IPS-20b (cell line): Measurements from ENCODE around the gene TTC28.

Experiments
- H3K27ac ChIP-seq: one replicate; pipeline ENCODE4 v1.5.1; 2013; ENCODE audit warnings: low read length
- H3K27me3 ChIP-seq: 2 replicates; pipeline ENCODE4 v1.6.1; 2013; ENCODE audit warnings: mild to moderate bottlenecking, low read length, inconsistent platforms; ENCODE audit not compliant: insufficient read depth
- H3K36me3 ChIP-seq: 2 replicates; pipeline ENCODE4 v1.6.1; 2013; ENCODE audit warnings: low read depth, mild to moderate bottlenecking, inconsistent platforms, low read length, moderate library complexity; ENCODE audit not compliant: insufficient read depth
- H3K4me1 ChIP-seq: 2 replicates; pipeline ENCODE4 v1.6.1; 2013; ENCODE audit warnings: mild to moderate bottlenecking, control low read depth, inconsistent platforms, low read length, moderate library complexity; ENCODE audit not compliant: insufficient read depth
- H3K4me3 ChIP-seq: 2 replicates; pipeline ENCODE4 v1.5.1; 2013; ENCODE audit warnings: mild to moderate bottlenecking, low read length, inconsistent platforms
- H3K9ac ChIP-seq: 2 replicates; pipeline ENCODE4 v1.6.1; 2013; ENCODE audit warnings: low read depth, mild to moderate bottlenecking, inconsistent platforms, low read length, moderate library complexity
- H3K9me3 ChIP-seq: 2 replicates; pipeline ENCODE4 v1.6.1; 2013; ENCODE audit warnings: mild to moderate bottlenecking, low read depth, low read length, inconsistent platforms; ENCODE audit not compliant: insufficient read depth

The TTC28 gene

GRCh38 chr22:27972732-27973698, 706.6 kb downstream of the TTC28 start:
- no peaks in the 10 kb centered on the region; the same call in 1 of the 2 replicates for H3K4me1 ChIP-seq
- H3K9ac ChIP-seq = no peak overlapping the region
- H3K9me3 ChIP-seq = peaks cover 9% of the 10 kb centered on the region; the same call in 1 of the 2 replicates
- no peak overlapping the region for H3K27ac ChIP-seq
- H3K4me3 ChIP-seq = no peak overlapping the region
- H3K36me3 ChIP-seq = no peaks in the 10 kb centered on the region
- H3K27me3 ChIP-seq = no peaks in the 10 kb centered on the region

GRCh38 chr22:27971926-27972325, 707.7 kb downstream of the TTC28 start:
- Histone ChIP-seq H3K9ac (no peak overlapping the region), H3K27me3 (no peaks in the 10 kb centered on the region), H3K9me3 (peaks cover 9% of the 10 kb centered on the region; the same call in 1 of the 2 replicates), H3K4me3 (no peak overlapping the region), H3K36me3 (no peaks in the 10 kb centered on the region), H3K4me1 (no peaks in the 10 kb centered on the region; the same call in 1 of the 2 replicates), H3K27ac (no peak overlapping the region)

DNA sequence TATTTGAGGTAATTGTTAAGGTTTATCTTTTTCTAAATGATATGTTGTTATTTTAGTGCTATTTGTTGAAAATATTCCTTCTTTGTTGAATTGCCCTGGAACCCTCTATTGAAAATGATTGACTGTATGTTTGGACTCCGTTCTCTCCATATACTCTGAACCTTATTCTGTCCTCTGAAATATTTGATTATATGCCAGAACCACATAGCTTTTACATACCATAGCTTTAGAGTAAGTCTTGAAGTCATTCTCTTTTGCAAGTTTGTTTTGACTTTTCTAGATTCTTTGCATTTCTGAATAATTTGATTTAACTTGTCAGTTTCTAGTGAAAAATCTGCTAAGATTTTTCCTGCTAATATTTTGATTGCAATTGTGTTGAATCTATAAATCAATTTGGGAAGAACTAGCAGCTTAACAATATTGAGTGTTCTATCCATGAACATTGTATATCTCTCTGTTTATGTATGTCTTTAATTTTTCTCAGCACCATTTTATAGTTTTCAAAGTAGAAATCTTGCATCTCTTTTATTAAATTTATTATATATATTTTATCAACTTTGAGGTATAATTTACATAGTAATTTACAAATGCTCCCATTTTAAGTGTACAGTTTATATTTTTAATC, 708.9 kb downstream of the TTC28 start:
- Histone ChIP-seq H3K9me3 (peaks cover 9% of the 10 kb centered on the region; the same call in 1 of the 2 replicates), H3K9ac (no peak overlapping the region), H3K4me1 (no peaks in the 10 kb centered on the region; the same call in 1 of the 2 replicates), H3K36me3 (no peaks in the 10 kb centered on the region), H3K4me3 (no peak overlapping the region), H3K27me3 (no peaks in the 10 kb centered on the region), H3K27ac (no peak overlapping the region)

GRCh38 chr22:27966168-27967064, 713.2 kb downstream of the TTC28 start:
- no peak overlapping the region for H3K4me3 ChIP-seq
- H3K27ac ChIP-seq = no peak overlapping the region
- H3K9ac ChIP-seq = no peak overlapping the region
- peaks cover 9% of the 10 kb centered on the region; the same call in 1 of the 2 replicates for H3K9me3 ChIP-seq
- no peaks in the 10 kb centered on the region for H3K36me3 ChIP-seq
- no peaks in the 10 kb centered on the region; the same call in 1 of the 2 replicates for H3K4me1 ChIP-seq
- H3K27me3 ChIP-seq = no peaks in the 10 kb centered on the region

GRCh38 chr22:27962268-27963044, 717.2 kb downstream of the TTC28 start:
- Histone ChIP-seq H3K4me3 (no peak overlapping the region), H3K9me3 (no peaks in the 10 kb centered on the region), H3K36me3 (no peaks in the 10 kb centered on the region), H3K9ac (no peak overlapping the region), H3K27ac (no peak overlapping the region), H3K27me3 (no peaks in the 10 kb centered on the region), H3K4me1 (peaks cover 11% of the 10 kb centered on the region)

DNA sequence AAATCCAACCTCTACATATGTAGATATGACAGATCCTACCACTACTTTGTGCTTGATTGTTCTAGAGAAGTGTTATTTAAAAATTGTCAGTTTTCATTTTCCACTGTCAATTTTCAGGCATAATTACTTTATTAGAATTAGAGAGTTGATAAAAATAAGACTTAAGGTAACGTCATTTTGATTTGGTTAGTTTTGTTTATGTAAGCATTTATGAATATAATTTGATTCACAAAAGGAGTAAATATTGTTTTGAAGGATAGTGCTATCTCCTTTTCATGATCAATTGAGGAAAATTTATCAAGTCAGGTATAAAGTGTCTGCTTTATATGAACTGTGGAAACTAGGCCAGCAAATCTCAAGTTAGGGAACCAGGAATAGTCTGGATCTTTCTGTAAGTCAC, 718.0 kb downstream of the TTC28 start:
- H3K9me3 ChIP-seq = no peaks in the 10 kb centered on the region; the same call in 1 of the 2 replicates
- no peaks in the 10 kb centered on the region for H3K27me3 ChIP-seq
- H3K4me1 ChIP-seq = peaks cover 11% of the 10 kb centered on the region
- no peak overlapping the region for H3K27ac ChIP-seq
- H3K9ac ChIP-seq = no peak overlapping the region
- no peaks in the 10 kb centered on the region for H3K36me3 ChIP-seq
- H3K4me3 ChIP-seq = no peak overlapping the region

DNA sequence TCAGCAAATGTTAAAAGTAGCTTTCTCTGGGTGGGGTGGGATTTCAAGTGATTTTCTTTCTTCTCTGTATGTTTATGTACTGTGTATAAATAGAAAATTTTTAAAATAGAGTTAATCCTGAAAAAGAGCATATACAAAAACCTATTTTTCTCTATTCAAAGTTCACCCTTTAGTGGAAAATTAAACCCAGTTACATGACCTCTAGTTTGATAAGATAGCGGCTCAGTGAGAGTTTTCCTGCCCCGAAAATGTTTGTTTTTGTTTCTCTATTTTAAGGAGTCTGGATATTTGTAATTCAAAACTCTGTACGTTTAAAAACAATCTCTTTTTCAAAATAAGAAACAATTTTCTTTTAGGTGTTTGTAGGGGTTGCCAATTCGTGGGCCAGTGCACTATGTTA, 718.5 kb downstream of the TTC28 start:
- Histone ChIP-seq H3K9me3 (no peaks in the 10 kb centered on the region; the same call in 1 of the 2 replicates), H3K9ac (no peak overlapping the region), H3K36me3 (no peaks in the 10 kb centered on the region), H3K4me1 (peaks cover 11% of the 10 kb centered on the region), H3K27ac (no peak overlapping the region), H3K27me3 (no peaks in the 10 kb centered on the region), H3K4me3 (no peak overlapping the region)

- no peak overlapping the region for H3K27ac ChIP-seq
- H3K4me1 ChIP-seq = peaks cover 11% of the 10 kb centered on the region
- H3K9me3 ChIP-seq = no peaks in the 10 kb centered on the region; the same call in 1 of the 2 replicates
- no peaks in the 10 kb centered on the region for H3K27me3 ChIP-seq
- no peaks in the 10 kb centered on the region for H3K36me3 ChIP-seq
- no peak overlapping the region for H3K9ac ChIP-seq
- no peak overlapping the region for H3K4me3 ChIP-seq
These were observed 720.1 kb downstream of the TTC28 start for GRCh38 chr22:27959335-27960090.

DNA sequence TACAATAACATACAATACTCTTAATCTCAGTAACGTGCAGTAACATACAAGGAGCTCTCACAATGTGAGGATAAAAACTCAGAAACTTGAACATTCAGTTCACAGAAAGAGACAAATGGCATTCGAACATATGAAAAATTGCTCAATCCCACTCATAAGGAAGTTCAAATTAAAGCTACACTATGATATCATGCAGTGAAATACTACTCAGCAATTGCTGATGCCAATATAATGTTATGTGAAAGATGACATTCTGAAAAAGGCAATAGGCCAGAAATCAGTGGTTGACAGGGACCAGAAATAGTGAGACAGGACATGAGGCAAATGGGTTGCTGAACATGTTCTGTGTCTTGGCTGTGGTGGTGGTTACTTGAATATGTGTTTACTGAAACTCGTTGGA, 726.9 kb downstream of the TTC28 start:
- H3K9me3 ChIP-seq = no peaks in the 10 kb centered on the region; the same call in 1 of the 2 replicates
- no peak overlapping the region for H3K9ac ChIP-seq
- H3K4me1 ChIP-seq = no peaks in the 10 kb centered on the region
- no peak overlapping the region for H3K4me3 ChIP-seq
- H3K27me3 ChIP-seq = no peaks in the 10 kb centered on the region
- no peak overlapping the region for H3K27ac ChIP-seq
- no peaks in the 10 kb centered on the region for H3K36me3 ChIP-seq

DNA sequence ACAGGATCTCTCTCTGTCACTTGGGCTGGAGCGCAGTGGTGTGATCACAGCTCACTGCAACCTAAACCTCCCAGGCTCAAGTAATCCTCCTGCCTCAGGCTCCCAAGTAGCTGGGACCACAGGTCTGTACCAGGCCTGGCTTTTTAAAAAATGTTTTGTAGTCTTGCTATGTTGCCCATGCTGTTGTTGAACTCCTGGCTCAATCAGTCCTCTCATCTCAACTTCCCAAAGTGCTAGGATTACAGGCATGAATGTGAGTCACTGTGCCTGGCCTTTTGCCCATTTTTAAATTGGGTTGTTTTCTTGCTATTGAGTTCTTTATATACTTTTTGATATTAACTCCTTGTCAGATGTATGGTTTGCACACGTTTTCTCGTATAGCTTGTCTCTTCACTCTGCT, 727.5 kb downstream of the TTC28 start:
- Histone ChIP-seq H3K9me3 (no peaks in the 10 kb centered on the region; the same call in 1 of the 2 replicates), H3K9ac (no peak overlapping the region), H3K4me1 (no peaks in the 10 kb centered on the region), H3K27me3 (no peaks in the 10 kb centered on the region), H3K27ac (no peak overlapping the region), H3K4me3 (no peak overlapping the region), H3K36me3 (no peaks in the 10 kb centered on the region)
